GM18511 (cell line): Measurements from ENCODE around the gene CTNNBL1.

ENCODE experiments used
- ATAC-seq: cut with Tn5 transposase; IDR thresholded peaks from one replicate; pipeline ENCODE4 v1.9.1; 2021; ENCODE audit warnings: mild to moderate bottlenecking, moderate library complexity; ENCODE audit not compliant: unreplicated experiment

The CTNNBL1 gene

DNA sequence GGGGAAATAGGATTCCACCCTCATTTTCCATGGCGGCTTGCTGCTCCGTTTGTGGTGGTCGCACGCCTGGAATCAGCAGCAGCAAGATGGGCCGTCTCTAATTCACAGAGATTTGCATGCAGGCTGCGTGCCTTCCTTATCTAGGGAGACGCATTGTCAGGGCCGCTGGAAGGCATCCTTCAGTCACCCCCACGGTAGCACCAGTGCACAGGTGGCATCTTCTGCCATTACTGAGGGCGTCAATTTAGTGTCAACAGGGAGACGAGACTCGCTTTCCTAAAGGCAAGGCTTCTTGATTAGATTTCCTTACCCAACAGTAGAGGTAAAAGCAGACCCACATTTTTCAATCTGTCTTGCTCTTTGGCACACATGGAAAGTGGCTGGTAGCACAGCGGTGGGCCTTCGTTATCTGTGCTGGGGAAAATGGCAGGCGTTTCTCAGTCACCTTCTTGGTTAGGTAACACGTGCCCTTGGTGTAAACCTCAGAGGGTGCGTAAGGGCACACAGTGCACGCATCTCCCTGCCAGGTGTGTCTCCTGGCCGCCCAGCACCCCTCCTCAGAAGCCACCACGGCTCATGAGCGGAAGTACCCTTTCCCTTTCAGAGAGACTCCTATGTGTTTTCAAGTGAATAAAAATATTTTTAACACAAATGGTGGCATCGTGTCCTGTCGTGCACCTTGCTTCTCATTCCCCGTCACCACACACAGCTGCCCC, 181.8 kb downstream of the CTNNBL1 start:
- no peak for ATAC-seq

GRCh38 chr20:37876863-37877262, 183.0 kb downstream of the CTNNBL1 start:
- no peak for ATAC-seq

DNA sequence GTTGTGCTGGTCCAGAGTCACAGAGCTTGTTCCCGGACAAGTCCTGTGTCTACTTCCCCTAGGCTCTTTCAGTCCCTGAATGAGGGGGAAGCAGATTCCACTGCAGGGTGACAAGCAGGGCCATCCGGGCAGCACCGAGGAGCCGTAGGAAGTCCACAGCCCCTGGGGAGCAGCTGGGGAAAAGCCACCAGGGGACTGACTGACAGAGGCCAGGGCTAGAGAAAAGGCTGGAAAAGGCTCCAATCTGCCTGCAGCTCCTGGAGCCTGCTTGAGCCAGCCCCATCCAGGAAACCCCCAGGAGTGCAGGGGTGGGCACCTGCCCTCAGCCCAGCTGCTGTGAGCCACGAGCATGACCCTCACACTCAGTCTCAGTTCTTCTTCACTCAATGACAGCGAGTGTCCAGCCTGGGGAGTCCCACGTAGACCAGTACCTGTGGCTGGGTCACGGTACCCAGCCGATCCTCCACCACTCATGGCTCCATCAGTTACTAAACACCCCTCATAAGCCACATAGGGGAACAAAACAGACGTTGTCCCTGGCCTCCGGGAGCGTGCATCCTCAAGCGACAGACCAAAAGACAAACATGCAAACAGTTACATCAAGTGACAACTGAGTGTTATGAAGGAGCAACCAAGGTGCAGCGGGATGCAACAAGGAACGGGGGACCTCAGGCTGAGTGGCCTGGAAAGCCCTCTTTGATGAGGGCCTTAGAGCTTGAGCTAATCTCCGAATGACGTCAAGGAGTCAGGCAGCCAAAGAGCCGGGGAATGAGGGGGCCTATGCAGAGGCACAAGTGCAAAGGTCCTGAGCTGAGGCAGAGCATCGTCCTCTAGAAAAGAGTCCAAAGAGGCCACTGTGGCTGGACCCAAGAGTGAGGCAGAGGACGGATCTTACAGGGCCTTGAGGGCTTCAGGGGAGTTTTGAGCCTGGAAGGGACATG, 184.3 kb downstream of the CTNNBL1 start:
- no peak for ATAC-seq

DNA sequence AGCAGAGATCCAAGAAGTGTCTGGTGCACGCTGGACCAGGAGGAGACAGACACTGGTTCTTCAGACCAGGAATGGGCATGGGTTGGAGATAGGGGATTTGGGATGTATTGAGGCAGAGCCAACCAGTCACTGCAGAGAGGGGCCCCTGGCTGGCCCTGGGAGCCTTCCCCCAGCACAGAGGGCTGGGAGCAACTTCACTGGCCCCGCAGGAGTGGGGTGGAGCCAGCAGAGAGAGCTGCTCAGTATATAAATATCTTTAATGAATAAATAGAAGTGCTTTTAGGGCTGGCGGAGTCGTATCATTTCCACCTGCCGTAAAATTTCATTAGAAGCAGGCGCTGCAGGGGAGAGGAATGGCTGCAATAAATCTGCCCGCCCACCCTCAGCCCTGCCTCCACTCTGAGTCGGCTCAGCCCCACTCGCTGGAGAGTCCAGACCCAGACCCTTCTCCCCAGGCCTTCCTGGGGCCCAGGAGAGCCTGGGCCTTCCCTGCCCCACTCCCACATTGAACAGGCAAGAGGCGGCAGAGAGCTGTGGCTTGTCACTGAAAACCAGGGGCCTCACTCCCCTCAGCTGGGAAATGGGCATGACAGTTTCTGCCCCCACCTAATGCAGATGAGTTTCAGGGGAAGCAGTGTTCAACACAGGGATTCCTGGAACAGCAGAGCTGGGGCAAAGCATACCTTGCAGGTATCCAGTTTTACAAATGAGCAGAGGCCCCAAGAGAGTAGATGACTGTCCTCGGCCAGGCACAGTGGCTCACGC, 185.2 kb downstream of the CTNNBL1 start:
- ATAC-seq, result no peak

DNA sequence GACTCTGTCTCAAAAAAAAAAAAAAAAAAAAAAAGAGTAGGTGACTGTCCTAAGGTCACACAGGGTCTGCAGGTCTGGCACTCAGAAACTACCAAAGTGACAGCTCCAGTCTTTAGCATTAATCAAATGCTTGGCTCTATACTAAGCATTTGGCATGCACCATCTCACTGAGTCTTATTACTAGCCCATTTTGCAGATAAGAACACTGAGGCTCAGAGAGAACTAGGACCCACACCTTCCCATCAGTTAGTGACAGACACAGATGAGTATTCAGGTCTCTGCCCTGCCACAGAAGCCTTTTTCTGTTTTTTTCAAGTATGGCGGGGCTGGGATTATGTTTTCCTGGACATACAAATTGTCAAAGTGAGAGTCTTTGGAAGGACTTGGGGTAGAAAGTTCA, 186.0 kb downstream of the CTNNBL1 start:
- ATAC-seq, result no peak

GRCh38 chr20:37880726-37881591, 187.1 kb downstream of the CTNNBL1 start:
- no peak for ATAC-seq

GRCh38 chr20:37881601-37882343, 187.9 kb downstream of the CTNNBL1 start:
- no peak for ATAC-seq

- ATAC-seq, result no peak
Measured at GRCh38 chr20:37882961-37883712, 189.3 kb downstream of the CTNNBL1 start.

GRCh38 chr20:37885042-37885441, 191.2 kb downstream of the CTNNBL1 start:
- ATAC-seq, result no peak

DNA sequence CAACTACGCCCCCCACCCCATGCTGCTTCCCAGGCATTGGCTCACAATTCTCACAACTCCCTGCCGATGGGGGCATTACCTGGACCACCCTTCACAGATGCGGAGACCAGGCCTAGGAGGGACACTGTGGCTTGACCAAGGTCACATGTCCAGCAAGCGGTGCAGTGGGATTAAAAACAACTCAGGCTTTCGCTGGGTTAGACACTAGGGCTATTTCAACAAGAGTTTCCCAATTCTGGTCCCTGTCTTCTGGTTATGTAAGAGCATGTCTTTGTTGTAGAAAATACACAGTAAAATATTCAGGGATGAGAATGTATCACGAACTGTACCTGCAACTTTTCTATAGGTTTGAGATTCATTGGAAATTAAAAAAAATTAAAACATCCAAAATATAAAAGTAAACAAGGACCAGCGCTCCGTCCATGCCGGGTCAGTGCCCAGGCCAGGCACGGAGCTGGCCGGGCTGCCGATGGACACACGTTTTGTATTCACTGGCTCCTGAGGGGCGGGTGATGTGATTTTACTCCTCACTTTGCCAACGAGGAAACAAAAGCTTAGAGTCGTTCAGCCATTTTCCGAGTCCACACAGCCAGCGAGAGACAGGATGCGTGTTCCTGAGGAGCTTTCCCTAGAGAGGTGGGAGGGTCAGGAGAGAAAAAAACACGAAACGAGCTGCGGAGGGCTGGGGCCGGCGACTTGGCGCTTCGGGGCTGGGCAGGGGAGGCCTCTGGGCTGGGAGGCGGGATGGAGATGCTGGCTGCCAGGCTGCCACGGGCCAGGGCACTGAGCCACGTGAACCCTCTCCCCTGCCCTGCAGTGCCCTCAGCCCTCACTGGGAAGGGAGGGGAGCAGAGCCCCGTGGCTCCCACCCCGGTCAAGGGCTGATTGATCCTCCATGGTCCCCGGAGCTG, 192.0 kb downstream of the CTNNBL1 start:
- no peak for ATAC-seq

GRCh38 chr20:37886851-37887297, 193.0 kb downstream of the CTNNBL1 start:
- no peak for ATAC-seq

- no peak for ATAC-seq
Measured at GRCh38 chr20:37888641-37889040, 194.8 kb downstream of the CTNNBL1 start.

GRCh38 chr20:37890108-37890507, 196.3 kb downstream of the CTNNBL1 start:
- no peak for ATAC-seq

DNA sequence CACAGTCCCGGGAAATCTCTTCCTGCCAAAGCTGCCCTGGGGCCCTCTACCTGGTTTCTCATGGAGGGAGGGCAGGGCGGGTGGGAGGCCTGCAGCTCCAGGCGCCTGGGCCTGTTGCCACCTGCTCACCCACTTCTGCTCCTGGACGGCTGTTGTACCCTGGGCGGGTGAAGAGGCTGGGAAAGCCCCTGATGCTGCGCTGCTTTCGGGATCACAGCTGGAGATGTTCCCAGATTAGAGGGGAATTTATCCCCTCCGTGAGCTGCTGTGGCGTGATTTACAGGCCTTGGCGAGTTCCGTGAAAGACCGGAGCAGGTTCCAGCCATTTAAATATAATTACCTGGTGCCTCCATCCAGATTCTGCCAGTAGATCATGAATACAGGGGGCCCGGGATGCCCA, 196.8 kb downstream of the CTNNBL1 start:
- no peak for ATAC-seq

DNA sequence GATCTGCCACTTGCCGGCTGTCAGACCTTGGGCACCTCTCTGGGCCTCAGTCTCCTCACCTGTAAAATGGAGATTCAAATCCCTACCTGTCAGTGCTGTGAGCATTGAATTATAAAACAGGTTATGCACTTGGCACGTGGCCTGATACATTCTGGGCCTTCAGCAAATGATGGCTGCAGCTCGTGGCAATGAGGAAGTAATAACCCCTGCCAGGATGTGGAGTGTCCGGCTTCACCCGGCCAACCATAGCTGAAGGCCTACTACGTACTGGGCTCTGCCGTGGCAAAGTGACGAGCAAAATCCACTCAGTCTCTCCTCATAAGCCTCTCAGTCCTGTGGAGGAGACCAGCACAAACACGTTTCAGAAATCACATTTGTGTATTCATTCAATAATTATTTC, 198.2 kb downstream of the CTNNBL1 start:
- ATAC-seq, result no peak

DNA sequence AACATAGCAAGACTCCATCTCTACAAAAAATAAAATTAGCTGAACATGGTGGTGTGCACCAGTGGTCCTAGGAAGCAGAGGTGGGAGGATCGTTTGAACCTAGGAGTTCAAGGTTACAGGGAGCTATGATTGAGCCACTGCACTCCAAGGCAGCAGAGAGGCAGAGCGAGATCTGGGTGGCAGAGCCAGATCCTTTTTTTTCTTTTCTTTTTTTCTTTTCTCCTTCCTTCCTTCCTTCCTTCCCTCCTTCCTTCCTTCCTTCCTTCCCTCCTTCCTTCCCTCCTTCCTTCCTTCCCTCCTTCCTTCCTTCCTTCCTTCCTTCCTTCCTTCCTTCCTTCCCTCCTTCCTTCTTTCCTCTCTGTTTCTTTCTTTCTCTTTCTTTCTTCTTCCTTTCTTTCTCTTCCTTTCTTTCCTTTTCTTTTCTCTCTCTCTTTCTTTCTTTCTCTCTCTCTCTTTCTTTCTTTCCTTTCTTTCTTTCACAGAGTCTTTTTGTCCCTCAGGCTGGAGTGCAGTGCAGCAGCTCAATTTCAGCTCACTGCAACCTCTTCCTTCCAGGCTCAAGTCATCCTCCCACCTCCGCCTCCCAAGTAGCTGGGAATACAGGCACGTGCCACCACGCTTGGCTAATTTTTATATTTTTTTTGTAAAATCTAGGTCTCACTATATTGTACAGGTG, 199.9 kb downstream of the CTNNBL1 start:
- no peak for ATAC-seq

DNA sequence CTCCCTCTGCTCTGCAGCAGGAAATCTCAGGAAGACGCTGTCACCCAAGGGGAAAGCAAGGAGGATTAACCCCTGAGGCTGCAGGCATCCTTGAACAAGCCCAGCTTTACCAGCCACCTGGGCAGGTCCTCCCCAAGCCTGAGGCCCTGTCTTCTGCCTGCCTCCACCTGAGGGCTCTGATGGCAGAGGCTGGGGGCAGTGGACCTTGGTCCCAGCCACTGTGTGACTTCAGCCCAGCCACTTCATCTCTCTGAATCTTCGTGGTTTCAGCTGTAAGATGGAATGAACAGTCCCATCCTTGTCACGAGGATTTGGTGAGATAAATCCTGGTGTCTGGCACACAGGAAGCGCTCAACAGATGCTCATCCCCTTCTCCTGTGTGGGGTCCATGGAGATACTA, 200.6 kb downstream of the CTNNBL1 start:
- ATAC-seq, result no peak
